Stimulated activated CD8-positive, alpha-beta memory T cell treated with anti-CD3 and anti-CD28 coated beads, Interleukin-15, amount 100 ng/mL, for 4 hours (primary cell): Measurements from ENCODE around the gene CMTM7.

Source experiments
- DNase-seq, 2 donors: peaks; one replicate each; pipeline ENCODE4 v3.0.0-alpha.2; 2020; ENCODE audit warnings: low read depth in 2 of 2

The CMTM7 gene

DNA sequence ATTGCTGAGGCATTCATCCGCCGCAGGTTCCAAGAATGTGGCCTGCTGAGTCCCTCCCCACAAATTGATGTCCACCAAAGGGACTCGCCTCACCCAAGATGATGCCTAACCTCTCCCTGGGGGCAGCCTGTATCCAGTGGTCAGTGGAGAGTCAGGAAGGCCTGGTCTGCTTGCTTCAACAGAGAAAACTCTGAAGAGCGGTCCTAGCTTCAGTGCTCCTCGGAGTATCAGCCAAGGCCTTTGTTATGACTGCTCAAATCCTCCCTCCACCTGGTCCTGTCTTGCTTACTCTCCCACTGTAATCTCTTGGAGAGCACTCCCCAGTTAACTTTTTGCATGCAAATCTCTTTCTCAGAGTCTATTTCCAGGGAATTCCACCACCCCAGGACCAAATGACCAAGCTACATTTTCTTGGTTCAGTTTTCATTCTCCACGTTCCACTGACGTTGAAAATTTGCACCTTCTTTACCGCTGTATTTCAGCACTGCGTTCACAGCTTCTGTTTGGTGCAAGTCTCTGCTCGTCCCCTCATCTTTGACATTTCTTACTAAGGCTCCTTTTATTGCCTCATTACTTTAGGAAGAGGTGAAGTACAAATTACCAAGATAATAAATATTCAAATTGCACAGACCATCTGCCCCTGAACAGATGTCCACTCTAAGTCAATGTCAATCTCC is 22.3 kb downstream of the CMTM7 start:
- no peak for DNase-seq

GRCh38 chr3:32414522-32415202 is 23.0 kb downstream of the CMTM7 start:
- DNase-seq = no peak

GRCh38 chr3:32419742-32420125 is 28.1 kb downstream of the CMTM7 start:
- no peak for DNase-seq

DNA sequence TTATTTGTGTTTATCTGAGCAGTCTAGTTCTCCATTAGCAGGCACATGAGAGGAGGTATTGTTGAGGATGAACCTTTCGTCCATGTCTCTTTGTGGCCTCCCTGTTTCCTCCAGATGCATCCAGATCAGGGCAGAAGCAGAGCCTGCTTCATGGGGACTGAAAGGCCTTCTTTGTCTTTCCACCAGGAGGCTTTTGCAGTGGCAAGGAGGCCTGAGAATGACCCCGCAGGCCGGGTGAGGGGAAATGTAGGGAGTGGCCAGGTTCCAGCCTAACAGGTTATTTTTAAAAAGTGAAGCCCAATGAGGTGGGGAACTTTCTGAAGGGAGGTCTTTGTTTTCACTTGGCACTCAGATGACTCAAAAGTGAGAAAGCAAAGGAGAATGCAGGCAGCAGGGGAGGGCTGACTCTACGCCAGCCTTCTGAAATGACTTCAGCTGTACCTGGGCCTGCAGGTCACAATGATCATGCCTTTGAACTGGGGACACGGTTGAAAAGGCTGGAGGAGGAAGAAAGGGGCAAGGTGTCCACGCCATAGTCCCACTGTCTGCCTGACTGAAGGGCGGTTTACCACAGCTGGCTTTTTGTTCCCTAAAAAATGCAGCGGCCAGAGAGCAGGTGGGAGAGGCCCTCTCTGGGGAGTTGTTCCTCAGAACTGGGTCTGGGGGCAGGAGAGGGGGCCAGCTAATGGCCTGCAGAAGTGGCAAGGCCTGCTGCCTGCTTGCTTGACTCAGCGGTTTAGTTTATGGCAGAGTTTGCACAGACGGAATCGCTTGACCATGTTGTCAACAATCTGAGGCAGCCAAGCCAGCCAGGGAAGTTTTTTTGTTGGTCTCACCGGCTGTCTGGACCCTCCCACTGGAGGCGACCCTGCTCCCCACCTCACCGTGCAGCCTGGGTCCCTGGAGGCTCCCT is 28.7 kb downstream of the CMTM7 start:
- DNase-seq = no peak

DNA sequence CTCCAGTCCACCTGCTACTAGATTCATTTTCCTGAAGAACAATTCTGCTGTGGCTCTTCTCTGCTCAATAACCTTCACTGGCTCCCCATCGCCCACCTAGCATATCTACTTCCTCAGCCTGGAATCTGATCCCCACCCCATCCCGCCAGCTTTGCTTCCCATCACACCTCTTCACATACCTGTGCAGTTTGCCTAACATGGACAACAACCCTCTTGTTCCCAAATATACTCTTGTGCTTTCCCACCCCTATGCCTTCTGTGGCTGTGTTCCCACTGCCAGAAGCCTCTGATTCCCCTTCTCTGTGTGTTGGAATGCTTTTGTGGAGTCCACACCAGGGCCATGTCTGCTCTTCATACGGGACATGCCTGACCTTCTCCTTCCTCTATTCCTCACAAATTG is 29.5 kb downstream of the CMTM7 start:
- DNase-seq = no peak

GRCh38 chr3:32421991-32422859 is 30.6 kb downstream of the CMTM7 start:
- no peak for DNase-seq

DNA sequence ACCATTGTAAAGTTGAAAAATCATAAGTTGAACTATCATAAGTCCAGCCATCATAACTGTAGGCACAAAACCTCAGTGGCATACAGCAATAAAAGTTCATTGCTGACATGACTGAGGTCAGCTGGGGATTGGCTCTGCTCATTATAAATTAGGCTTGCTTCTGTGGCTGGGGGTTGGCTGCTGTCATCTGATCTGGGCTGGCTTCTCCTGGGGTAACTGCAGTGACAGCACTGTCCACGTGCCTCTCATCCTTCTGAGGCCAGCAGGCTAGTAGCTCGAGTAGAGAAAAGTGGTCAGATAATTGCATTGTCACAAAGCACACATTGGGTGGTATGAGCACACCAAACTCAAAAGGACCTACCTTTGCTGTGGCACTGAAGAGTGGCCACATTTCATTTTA is 31.3 kb downstream of the CMTM7 start:
- no peak for DNase-seq

DNA sequence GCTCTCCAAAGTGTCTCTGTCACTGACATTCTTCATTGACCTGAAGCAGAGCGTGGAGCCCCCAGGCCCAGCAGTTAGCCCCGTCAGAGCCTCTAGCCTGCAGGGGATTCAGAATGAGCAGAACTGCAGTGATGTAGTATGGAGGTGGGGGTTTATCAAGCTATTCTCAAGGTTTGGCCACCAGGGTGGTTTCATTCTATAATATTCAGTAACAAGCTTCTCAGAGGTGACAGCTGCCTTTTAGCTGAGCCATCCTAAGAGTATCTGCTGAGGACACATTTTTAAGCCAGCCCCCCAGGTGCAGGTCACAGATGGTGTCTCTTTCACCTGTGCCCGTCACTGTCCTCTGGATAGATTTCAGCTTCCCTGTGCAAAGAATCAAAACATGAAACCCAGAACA is 31.9 kb downstream of the CMTM7 start:
- DNase-seq = no peak

- no peak for DNase-seq
These were observed 32.4 kb downstream of the CMTM7 start for GRCh38 chr3:32423956-32424557.

GRCh38 chr3:32424581-32425250 is 33.1 kb downstream of the CMTM7 start:
- DNase-seq = no peak

- DNase-seq = no peak
These were observed 36.7 kb downstream of the CMTM7 start for GRCh38 chr3:32428092-32429068.

DNA sequence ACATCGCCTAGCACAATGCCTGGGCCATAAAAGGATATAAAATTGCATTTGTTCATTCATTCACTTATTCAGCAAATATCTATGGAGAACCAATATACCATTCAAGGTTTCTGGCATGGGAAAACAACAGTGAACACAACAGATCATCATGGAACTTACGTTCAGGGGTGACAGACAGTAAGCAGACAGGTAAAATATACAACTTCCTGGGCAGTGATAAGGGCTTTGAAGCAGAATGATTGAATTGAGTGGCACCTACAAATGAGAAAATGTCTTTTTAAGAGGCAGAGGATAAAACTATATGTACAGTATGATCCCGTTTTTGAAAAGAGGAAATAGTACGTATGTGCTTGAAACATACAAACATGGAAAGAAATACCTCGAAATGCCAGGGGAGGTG is 39.2 kb downstream of the CMTM7 start:
- no peak for DNase-seq

DNA sequence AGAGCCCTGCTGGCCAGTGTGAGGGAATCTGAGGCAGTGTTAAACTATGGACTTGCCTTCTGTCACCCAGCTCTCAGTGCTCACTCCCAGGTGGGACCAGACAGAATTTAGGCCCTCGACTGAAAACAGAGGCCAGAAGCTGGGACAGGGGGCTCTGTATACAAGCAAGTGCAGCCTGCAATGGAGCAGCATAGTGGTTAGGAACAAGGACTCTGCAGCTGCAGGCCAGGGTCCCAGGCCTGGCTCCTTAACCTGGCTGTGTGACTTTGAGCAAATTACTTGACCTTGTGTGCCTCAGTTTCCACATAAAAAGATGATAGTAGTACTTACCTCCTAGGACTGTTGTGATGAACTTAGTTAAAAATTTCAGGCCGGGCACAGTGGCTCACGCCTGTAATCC is 39.8 kb downstream of the CMTM7 start:
- no peak for DNase-seq

DNA sequence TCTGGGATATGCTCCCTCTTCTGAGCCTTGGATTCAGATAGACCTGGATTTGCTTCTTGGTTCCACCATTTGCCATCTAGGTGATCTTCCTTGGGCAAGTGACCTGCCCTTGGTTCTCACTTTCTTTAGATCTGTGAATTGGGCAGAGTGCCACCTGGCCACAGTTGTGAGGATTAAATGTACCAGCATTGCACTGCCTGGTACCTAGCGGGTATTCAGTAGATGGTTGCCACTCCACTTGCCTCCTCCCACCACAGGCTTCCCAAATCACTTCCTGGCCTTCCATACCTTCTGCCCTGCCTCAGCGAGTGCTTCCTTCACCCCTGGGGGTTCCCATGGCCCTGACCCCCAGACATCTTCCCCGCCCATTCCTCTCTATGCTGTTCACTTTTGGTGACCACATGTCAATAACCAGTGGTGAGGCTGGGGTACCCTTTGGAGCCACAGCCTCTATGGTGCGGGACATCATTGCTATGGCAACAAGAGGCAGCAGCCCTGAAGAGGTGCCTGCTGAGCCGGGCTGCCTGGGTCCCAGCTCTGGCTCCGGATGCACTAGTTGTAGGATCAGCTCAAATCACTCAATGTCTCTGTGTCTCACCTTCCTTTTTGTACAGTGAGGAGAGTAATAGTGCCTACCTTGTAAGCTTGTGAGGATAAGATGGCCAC is 40.5 kb downstream of the CMTM7 start:
- DNase-seq = no peak

GRCh38 chr3:32432711-32433530 is 41.3 kb downstream of the CMTM7 start:
- DNase-seq = no peak

GRCh38 chr3:32434206-32434605 is 42.6 kb downstream of the CMTM7 start:
- DNase-seq = no peak

DNA sequence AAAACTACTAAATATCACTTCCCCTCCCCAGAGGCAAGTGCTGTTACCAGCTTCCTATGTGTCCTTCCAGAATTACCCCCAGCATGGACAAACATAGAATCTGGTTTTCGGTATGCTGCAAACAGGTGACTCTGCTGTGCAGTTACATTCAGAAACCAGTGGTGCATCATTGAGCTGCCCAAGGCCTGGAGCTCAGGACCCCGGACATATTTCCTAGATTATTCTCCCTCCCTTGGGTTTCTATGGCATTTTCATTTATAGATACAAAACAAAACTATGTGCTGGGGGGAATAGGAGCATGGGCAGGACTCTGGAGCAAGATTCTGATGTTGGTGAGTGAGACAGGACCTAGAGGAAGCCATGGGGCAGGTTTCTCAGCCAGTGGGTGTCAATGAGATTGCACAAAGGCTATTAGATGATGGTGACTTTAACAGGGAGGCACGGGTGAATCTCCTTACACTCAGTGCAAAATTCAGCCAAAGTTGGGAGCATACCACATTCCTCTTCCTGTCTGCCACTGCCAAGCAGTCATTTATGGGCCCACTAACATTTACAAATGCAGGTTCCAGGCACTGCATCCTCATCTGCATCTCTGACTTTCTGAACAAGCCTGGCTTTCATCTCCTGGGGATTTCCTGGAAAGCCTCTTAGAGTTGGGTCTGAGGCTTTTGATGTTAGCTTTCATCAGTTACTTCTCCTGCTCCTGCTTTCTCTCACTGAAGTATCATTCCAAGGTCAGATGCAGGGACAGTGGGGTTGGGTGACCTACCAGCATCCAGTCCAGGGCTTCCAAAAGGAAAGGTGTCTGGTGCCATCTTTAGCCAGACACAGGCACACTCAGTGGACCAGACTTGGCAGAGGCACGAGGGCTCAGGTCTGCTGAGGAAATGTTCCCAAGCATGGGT is 44.5 kb downstream of the CMTM7 start:
- no peak for DNase-seq
